Measurements from ENCODE around the gene RASSF3. TPM values are rescaled to one million over a fixed set of nuclear protein-coding genes. Genes with fewer than 3 reads are reported as not detected.
"Not testable (repeated sequence)": the region's sequence is repeated elsewhere in the genome, so short reads cannot be mapped to it uniquely, and the experiment has no call there.

Gene RASSF3
- total and polyA plus RNA-seq, 2 experiments from 2014 or later, result 20.6 to 39.6 TPM

GRCh38 chr12:64688715-64689114 lies 78.4 kb downstream of the RASSF3 start (continued):
- TF ChIP-seq STAT1 (IDR thresholded peaks at IDR 0.05; ENCODE audit: unreplicated experiment) (no peak), POLR2AphosphoS5 (IDR thresholded peaks at IDR 0.05; ENCODE audit: low read depth) (no peak), ZNF114 (CRISPR knock-in tag; IDR thresholded peaks at IDR 0.05) (no peak), CREB1 (CRISPR knock-in tag; IDR thresholded peaks at IDR 0.05; ENCODE audit: low read depth) (no peak), NANOG (IDR thresholded peaks at IDR 0.05; ENCODE audit: borderline replicate concordance) (no peak)

- H3K4me3 ChIP-seq; H3K4me3 Mint-ChIP-seq; H3K36me3 ChIP-seq (ENCODE audit: insufficient read depth); H3K27ac Mint-ChIP-seq; H3K9me2 ChIP-seq (ENCODE audit: insufficient read depth); H3K4me2 ChIP-seq; DNase-seq (ENCODE audit: low spot score); H2AFZ ChIP-seq; H3K27me3 Mint-ChIP-seq (ENCODE audit: insufficient read depth, low read depth, poor library complexity); H3K9me3 Mint-ChIP-seq; H3K27me3 ChIP-seq (ENCODE audit: insufficient read depth); H3K27ac ChIP-seq (ENCODE audit: low read depth); ATAC-seq; H4K20me1 ChIP-seq (replicated peaks; ENCODE audit: insufficient read depth); H3F3A ChIP-seq (replicated peaks; ENCODE audit: low read depth): not testable (repeated sequence)
- Mint-ChIP-seq H3K36me3 (ENCODE audit: low read depth) (peaks cover 45% of the 10 kb centered on the region), H3K4me1 (peaks cover 49% of the 10 kb centered on the region)
- H3K79me2 ChIP-seq (replicated peaks; ENCODE audit: insufficient read depth), result peaks cover 18% of the 10 kb centered on the region
- H3K4me1 ChIP-seq (ENCODE audit: insufficient read depth), result peaks cover 45% of the 10 kb centered on the region
These were observed 79.9 kb downstream of the RASSF3 start for GRCh38 chr12:64690236-64690635.

GRCh38 chr12:64691227-64691794 lies 81.0 kb downstream of the RASSF3 start:
- Mint-ChIP-seq H3K9me3 (no peaks in the 10 kb centered on the region; the same call in 2 of the 3 replicates), H3K27me3 (ENCODE audit: insufficient read depth, low read depth, poor library complexity) (peaks cover 7% of the 10 kb centered on the region), H3K4me1 (peaks cover 58% of the 10 kb centered on the region), H3K36me3 (ENCODE audit: low read depth) (peaks cover 39% of the 10 kb centered on the region), H3K4me3 (peak overlapping the region; percentile 54), H3K27ac (peak overlapping the region; percentile 93)
- Histone ChIP-seq H2AFZ (no peak overlapping the region), H3K4me3 (peak overlapping the region; percentile 41), H3F3A (replicated peaks; ENCODE audit: low read depth) (0 out of 2 replicates have a peak, but pooled peaks cover 7% of the 10 kb centered on the region), H3K27me3 (ENCODE audit: insufficient read depth) (no peaks in the 10 kb centered on the region), H3K4me1 (ENCODE audit: insufficient read depth) (peaks cover 47% of the 10 kb centered on the region), H3K9me2 (ENCODE audit: insufficient read depth) (no peaks in the 10 kb centered on the region), H3K79me2 (replicated peaks; ENCODE audit: insufficient read depth) (peaks cover 18% of the 10 kb centered on the region), H4K20me1 (replicated peaks; ENCODE audit: insufficient read depth) (peaks cover 3% of the 10 kb centered on the region; the same call in 1 of the 2 replicates), H3K36me3 (ENCODE audit: insufficient read depth) (0 out of 2 replicates have a peak, but pooled peaks cover 7% of the 10 kb centered on the region), H3K27ac (ENCODE audit: low read depth) (peak overlapping the region; percentile 88), H3K4me2 (peak overlapping the region; percentile 74)
- DNase-seq (ENCODE audit: low spot score), result peak; percentile 85
- ATAC-seq, result peak; percentile 66
- no peak for TF ChIP-seq REST (IDR thresholded peaks at IDR 0.05; ENCODE audit: unreplicated experiment)
- TF ChIP-seq ETS1 (IDR thresholded peaks at IDR 0.05), result no peak
- no peak for TF ChIP-seq ZNF462 (CRISPR knock-in tag; IDR thresholded peaks at IDR 0.05)
- no peak for TF ChIP-seq POLR2AphosphoS5 (IDR thresholded peaks at IDR 0.05; ENCODE audit: low read depth)
- TF ChIP-seq CREB1 (CRISPR knock-in tag; IDR thresholded peaks at IDR 0.05; ENCODE audit: low read depth), result no peak
- TF ChIP-seq NANOG (IDR thresholded peaks at IDR 0.05; ENCODE audit: borderline replicate concordance), result no peak
- no peak for TF ChIP-seq ZNF331 (CRISPR knock-in tag; IDR thresholded peaks at IDR 0.05; ENCODE audit: low read depth)
